NCI-H2171 (cell line): Measurements from ENCODE around the gene MYNN.

ENCODE experiments used
- DNase-seq: peaks from one replicate; lab custom pipeline; 2025; lab: John Stamatoyannopoulos, UW

The MYNN gene

DNA sequence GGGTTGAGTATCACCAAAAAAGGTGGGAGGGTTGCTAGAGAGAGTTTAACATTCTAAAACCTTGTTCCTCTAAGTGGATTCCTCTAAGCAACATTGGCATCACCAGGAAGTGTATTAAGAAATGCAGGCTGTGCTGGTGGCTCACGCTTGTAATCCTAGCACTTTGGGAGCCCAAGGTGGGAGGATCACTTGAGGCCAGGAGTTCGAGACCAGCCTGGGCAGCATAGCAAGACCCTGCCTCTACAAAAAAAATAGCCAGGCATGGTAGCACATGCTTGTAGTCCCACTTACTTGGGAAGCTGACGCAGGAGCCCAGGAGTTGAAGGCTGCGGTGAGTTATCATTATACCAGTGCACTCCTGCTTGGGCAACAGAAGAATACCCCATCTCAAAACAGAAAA is 4.6 kb downstream of the MYNN start:
- DNase-seq = no peak

DNA sequence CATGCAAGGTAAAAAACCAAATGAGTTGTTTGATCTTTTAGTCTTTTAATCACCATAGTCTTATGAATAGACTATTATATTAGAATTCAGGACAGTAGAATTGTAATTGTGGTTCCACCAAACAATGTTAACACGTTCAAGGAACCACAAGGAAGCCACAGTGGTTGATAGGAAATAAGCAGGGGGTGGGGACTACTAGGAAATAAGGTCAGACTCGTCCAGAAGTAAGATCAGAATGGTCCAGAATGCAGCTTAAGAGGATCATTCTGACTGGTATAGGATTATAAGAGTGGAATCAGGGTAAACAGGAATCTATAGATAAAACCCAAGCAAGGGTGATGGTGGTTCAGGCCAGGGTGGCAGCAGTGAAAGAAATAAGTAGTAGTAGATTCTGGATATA is 7.5 kb downstream of the MYNN start:
- no peak for DNase-seq

DNA sequence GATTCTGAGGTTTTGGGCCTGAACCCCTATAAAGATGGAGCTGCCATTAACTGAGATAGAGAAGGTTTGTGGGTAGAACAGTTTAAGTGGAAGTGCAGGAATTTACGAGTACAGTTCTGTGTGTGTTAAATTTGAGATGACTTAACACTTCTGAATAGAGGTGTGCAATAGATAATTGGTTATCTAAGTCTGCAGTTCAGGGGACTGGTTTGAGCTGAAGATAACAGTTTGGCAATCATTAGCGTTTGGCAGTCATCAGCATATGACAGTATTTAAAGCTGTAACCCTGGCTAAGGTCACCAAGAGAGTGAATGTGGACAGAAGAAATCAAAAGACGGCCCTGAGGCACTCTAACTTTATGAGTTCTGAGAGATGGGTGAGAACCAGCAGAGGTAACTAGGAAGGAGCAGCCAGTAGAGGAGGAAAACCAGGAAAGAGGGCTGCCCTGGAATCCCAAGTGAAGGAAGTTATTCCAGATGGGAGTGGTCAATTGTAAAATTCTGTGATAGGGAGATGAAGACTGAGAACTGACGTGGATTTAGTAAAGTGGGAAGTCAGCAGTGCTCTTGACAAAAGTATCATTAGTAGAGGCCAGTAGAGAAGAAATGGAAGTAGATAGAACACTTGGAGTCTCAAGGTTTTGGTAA is 8.1 kb downstream of the MYNN start:
- no peak for DNase-seq

DNA sequence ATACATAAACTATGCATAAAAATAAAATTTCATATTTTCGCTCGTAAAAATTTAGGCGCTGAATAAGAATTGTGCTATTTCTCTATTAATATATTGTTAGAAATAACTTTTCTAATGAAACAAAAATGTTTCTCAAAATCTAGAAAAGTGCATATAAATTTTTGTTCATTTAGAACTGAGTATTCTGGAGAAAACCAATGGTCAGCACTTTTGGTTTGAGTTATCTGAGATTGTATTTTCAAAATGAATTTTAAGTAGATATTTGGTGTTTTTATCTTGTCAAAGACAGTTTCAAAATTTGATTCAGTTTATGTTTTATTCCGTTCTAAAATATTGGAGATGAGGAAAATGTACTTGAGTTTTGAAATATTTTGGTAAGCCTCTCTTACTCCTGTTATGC is 13.9 kb downstream of the MYNN start:
- no peak for DNase-seq

DNA sequence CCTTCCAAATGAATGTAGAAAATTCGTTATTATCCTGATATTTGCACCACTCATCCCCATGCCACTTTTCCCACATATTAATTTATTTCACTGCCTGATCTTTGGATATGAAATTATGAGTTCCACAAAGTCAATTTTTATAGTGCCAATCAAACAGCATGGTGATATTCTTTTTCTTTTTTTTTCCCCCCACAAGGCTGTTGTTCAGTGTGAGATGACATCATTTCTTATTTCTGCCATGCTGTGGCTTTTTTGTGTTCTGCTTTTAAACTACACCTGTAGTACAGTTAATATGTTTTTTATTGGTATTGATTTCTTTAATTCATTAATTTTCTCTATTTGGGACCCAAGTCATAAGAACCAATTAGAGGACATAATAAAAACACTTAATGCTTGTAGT is 14.6 kb downstream of the MYNN start:
- DNase-seq = no peak

DNA sequence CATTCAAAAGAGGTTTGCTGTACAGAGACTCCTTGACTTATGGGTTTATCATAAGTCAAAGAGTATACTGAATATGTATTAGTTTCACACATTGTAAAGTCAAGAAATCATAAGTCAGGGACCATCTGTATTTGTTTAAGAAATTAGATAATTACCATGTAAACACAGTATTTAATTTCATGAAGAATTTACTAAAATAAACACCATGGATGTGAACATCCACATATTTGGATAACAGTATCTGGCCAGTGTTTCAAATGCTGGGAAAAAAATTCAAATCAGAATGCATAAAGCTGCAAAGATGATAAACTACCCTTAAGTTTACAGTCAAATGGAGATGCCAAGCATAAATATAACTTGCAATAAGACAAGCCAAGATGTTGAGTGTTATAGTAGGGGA is 17.0 kb downstream of the MYNN start:
- DNase-seq = no peak

DNA sequence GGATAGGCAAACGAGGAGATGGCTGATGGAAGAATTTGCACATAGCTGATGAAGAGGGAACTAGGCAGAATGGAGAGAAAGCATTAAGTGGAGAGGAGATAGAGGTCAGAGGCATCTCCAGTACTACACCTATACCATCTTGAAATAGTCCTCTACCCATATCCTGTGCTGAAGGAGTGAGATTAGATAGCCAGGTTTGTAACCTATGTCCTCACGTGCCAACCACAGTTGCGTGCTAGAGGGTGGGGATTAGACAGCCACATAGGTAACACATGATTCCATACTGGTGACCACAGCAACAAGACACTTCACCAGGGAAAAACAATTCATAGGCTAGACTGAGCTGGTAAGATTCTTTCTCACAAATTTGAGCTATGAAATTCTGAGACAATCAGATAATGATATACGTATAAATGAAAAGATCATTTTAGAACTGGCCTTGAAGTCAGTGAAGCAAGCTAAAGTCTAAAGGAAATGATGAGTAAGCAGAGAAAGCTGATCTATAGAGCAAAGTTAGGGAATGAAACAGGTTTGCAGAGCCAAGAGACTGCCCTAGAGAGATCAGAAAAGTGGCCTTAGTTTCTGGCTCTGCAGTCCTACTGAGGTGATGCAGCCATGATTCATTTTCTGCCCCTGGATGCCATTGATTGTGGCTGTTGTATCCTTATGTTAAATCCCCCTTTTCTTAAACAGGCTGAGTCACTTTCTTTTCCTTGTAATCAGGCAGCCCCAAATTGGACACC is 17.7 kb downstream of the MYNN start:
- no peak for DNase-seq

DNA sequence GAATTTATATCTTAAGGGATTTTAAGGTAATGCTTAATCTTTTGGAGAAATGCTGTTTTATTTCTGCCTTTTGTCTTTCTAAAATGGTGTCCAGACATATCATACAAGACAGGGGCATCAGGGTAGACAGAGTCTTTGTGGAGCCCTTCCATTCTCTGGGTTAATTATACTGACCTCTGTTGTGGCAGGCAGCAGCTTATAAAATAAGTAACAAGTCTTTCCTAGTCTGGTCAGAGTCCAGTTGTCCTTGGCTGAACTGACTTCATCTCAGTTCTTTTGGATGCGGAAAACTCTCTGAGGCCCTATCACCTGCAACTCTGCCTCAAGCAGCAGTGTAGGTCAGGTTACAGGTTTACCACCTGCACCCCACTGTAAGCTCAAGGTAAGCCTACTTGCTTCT is 19.2 kb downstream of the MYNN start:
- no peak for DNase-seq

DNA sequence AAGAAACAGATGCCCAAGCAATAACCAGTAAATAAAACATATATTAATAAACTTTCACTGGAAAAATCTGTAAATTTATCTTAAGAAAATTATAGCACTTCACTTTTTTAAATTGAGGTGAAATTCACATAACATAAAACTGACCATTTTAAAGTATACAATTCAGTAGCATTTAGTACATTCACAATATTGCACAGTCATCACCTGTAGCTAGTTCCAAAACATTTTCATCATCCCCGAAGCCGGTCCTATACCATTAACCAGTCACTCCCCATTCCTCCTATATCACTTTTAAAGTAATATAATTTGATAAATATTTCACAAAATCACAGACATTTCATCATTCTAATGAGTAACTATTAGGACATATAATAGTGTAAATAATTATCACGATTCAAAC is 31.5 kb downstream of the MYNN start:
- no peak for DNase-seq

DNA sequence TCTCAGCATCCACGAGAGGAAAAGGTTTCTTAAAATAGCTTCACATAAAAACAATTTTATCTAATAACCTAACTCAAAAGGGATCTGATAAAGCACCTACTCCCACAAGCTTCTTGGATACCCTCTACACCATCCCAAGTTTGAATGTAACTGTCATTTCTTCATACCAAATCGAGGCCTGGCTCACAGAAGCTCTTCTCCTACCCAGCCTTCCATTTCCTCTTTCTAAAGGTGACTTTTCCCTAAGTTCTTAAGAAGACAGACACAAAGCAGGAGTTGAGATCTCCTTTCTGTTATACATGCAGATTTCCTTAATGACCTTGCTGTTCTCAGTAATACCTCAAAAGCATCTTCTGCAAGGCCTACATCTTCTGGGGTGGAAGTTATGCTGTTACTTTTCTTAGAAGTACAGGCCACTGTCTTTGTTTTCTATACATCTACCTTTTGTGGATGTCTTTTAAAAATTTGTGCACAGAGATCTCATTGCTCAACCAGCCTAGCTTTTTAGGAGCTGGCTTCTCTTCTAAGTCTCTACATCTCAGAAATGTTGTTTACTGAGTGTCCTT is 36.1 kb downstream of the MYNN start:
- no peak for DNase-seq

DNA sequence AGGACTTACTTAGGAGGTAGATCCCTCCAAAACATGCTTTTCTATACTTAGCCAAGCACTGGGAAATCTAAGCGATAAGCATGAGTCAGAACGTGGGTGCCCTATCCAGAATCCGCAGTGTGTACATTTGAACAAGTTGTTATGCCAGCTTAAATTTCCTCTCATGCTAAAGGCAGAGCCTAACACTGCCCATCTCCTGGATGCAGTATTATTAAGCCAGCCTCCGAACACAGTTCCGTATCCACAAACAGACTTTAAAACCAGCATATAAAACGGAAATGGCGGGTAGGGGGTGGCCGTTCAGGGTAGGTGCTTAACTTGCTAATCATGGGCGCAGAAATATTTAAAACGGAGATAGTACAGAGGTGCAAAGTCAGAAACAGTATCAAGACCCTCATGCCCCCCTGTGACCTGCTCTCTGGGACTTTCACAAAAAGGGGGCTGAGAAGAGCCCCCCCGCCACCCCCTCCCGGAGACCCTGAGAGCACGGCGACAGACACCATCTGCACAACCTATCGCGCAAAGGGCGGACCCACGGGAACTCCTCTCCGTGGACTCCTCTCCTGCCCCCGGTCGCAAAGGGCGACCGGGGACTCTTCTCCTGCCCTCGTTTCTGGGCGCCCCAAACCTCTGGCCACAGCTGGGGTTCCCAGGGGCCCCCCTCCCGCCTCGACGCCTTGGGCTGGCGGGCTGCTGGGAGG is 38.6 kb downstream of the MYNN start:
- peak; percentile 1 for DNase-seq

DNA sequence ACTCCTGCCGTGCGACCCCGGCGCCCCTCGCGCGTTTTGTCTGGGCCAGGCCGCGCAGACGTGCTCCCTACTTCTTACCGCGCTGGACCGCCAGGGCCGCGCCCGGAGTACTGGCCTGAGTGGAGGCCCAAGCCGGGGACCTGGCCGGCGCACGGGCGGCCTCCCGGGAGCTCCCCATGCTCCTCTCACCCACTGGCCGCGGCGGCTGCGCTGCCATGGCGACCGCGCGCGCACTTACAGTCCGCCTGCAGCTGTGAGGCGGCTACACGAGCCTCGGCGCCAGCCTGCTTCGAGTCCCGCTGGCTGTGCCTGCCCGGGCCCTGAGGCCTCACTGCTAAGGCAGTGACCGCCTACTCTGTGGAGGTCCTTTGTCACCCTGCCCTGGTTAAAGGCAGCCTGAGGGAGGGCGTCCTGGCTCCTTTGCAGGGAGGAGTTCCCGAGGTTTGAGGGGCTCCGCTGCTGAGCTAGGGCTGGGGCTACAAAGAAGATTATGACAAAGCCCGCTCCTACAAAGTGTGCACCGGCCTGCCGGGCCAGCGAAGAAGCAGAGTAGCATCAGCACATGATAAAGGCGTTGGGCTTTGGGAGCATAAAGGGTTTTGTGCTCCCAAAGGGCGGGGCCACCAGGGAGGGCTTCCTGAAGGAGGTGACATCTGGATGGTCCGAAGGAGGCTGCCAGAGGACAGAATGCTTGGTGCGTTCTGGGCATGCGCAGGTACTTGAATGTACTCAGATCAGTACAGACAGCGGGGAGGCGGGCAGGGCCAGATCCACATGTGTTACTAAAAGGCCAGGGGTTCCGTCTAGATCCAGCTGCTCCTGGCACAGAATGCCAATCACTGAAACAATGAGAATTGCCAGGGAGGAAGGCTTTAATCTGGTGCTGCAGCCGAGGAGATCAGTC is 39.4 kb downstream of the MYNN start, which contains the start of the genes LRRC34 and LRRIQ4:
Gene LRRC34 (minus strand): TSS at position 573 of the 904 bp plus-strand sequence. CDS start 356 bp downstream, at position 217.
Gene LRRIQ4 (plus strand): TSS at position 539 of the 904 bp plus-strand sequence. CDS start 9,052 bp downstream, outside the sequence.
- DNase-seq = peak; percentile 78

DNA sequence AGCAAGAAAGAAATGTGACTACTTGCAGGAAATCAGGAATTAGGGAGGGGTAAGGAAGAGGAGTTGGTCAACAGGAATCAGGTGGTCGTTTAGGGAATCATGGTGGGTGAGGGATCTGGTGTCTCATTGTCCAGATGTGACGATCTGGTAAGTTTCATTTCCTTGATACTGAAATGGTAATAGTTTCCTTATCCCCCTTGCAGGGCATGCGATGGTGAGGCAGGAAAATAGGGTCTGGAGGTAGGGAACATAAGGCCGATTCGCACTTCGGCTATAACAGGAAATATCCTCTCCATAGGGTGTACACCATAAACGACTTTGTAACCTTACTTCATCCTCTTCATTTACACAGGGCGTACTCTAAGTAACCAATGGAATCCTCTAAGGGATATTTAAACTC is 40.1 kb downstream of the MYNN start:
- DNase-seq = no peak

DNA sequence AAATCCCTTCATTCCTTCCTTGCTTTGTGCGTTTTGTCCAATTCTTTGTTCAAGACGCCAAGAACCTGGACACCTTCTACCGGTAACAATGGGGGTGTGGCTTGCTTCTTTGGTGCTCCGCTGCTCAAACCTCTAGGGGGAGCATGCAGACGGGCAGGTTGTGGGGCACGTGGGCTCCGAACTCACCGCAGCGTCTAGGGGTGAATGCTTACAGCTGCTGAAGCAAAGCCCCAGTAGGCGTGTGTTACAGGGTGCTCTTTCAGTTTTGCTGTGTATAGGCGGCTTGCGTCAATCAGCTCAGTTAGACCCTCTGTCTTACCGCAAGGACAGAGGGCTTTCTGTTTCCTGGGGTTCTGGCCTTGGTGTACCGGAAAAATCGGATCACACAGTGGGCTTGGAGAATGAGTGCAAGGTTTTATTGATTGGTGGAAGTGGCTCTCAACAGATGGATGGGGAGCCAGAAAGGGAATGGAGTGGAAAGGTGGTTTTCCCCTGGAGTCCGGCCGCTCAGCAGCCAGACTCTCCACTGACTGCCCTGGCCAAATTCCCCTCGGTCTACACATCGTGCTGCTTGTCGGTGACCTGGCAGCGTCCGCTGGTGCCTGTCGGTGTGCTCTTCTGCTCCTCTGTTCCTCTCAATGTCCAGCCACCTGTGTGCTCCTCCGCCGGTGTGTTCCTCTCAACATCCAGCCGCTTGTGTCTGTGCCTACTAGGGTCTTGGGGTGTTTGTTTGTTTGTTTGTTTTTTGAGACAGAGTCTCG is 40.7 kb downstream of the MYNN start:
- DNase-seq = peak; percentile 1

DNA sequence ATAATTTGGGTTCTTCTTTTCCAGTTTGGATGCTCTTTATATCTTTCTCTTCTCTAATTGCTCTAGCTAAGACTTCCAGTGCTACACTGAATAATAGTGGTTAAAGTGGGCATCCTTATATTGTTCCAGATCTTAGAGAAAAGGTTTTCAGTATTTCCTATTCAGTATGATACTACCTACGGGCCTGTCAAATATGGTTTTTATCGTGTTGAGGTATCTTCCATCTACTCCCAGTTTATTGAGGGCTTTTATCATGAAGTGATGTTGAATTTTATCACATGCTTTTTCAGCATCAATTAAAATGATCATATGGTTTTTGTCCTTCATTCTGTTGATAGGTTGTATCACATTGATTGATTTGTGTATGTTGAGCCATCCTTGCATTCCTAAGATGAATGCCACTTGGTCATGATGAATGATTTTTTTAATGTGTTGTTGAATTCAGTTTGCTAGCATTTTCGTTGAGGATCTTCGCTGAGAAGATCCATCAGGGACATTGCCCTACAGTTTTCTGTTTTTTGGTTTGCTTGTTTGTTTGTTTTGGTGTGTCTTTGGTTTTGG is 42.5 kb downstream of the MYNN start:
- DNase-seq = no peak

DNA sequence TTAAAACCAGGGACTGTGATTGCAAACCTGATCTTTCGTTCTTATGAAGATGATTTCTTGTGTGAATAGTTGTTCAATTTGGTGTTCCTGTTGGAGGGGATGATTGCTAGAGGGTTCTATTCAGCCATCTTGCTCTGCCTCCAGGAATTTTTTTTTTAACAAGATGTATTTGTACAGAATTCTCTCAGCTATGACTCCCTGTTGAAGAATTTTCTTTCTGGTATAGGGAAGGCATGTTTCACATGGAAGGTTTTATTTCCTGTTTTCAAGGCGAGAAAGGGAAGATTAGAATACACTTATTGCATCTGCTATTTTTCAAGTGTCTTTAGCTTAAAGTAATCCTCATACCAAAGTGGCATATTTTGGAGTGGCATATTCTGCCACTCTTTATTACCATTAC is 45.1 kb downstream of the MYNN start:
- no peak for DNase-seq

DNA sequence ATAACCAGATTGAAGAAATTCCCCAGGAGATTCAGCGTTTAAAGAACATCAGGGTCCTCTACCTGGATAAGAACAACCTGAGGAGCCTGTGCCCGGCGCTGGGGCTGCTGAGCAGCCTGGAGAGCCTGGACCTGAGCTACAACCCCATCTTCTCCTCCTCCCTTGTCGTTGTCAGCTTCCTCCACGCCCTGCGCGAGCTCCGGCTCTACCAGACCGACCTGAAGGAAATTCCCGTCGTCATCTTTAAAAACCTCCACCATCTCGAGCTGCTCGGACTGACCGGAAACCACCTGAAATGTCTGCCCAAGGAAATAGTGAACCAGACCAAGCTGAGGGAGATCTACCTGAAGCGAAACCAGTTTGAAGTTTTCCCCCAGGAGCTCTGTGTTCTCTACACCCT is 48.9 kb downstream of the MYNN start:
- DNase-seq = no peak

DNA sequence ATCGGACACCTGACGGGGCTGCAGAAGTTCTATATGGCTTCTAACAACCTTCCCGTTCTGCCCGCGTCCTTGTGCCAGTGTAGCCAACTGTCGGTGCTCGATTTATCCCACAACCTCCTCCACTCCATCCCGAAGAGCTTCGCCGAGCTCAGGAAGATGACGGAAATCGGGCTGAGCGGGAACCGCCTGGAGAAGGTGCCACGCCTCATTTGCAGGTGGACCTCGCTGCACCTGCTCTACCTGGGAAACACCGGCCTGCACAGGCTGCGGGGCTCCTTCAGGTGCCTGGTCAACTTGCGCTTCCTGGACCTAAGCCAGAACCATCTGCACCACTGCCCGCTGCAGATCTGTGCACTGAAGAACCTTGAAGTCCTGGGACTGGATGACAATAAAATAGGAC is 49.3 kb downstream of the MYNN start:
- no peak for DNase-seq

DNA sequence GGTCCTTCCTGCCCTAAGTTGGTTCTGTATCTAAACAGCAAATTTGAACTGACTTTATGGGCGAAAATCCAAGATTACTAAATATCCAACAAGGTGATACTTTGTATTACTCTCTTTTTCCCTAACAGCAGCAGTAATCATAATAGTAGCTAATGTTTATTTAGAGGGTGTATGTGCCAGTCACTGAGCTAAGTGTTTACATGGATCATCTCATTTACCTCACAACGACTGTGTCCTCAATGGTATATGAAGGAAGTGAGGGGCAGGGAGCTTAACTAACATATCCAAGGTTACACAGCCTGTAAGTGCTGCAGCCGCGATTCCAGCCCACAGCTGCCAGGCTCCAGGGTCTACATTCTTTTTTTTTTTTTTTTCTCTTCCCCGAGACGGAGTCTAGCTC is 49.8 kb downstream of the MYNN start:
- no peak for DNase-seq

DNA sequence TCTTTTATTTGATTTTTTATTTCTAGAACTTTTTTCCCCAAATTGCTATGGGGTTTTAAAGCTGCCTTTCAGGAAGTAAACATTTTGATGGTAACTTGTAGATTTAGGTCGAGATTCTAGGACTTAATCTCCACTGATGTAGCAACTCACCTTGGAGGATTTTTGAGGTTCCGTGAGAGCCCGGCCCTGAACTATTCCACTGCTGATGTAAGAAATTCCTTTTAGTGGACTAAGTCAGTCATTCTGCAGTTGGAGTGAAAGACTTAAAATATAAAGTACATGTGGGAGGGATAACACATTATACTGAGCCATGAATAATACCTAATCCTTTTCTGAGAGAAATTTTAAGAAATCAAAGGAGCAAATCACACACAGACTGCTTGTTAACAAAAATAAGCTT is 52.1 kb downstream of the MYNN start:
- no peak for DNase-seq

DNA sequence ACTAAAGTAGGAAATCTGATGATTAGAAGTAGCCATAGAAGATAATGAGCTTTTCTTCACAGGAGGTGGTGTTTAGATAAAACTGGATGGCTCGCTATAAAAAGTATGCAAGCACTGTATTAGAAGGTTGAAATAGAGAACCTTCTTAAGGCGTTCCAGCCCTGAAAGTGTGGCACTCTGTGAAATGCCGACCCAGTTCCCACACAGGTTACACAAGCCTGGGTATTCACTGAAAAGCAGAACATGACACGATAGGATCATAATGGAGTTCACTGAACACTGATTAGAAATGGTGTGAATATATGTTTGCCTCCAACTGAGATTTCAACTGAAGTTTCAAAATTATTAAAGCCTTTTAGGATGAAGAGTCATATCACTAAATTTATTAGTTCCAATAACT is 54.5 kb downstream of the MYNN start:
- no peak for DNase-seq
